Lower leg skin (tissue), 3 donors: ENCODE data around the gene CHPT1.

ENCODE experiments used
- CTCF ChIP-seq, 3 donors: fragments of 450-650 bp; IDR thresholded peaks; one replicate each; pipeline ENCODE4 v1.5.1; 2016; ENCODE audit warnings: antibody characterized with exemption in 3 of 3, mild to moderate bottlenecking in 3 of 3, moderate library complexity in 2 of 3
- POLR2A ChIP-seq, 2 donors: fragments of 450-650 bp; IDR thresholded peaks; one replicate each; pipeline ENCODE4 v1.6.1; 2016 to 2017; ENCODE audit warnings: antibody characterized with exemption in 2 of 2, mild to moderate bottlenecking in 1 of 2, moderate library complexity in 1 of 2

- TF ChIP-seq CTCF (IDR thresholded peaks at IDR 0.05), result no peak
- no peak for TF ChIP-seq POLR2A (IDR thresholded peaks at IDR 0.05)
Observed at GRCh38 chr12:101697930-101698799, 725 bp downstream of the CHPT1 start.
